GM23338 (cell line): Measurements from ENCODE around the gene SMIM26. TPM values are rescaled to one million over a fixed set of nuclear protein-coding genes. Genes with fewer than 3 reads are reported as not detected.

Experiments used
- ATAC-seq: fragments of 200-7000 bp; cut with Tn5 transposase; 3 replicates; pipeline ENCODE4 v1.9.1; 2020
- DNase-seq: peaks from one replicate; pipeline ENCODE4 v3.0.0-alpha.2; 2015; ENCODE audit warnings: low spot score
- H2AFZ ChIP-seq: fragments of 200-600 bp; sonication (generic); 2 replicates; pipeline ENCODE4 v1.8.0; 2016; ENCODE audit warnings: antibody characterized with exemption, mild to moderate bottlenecking, moderate library complexity
- H3F3A ChIP-seq: fragments of 200-600 bp; sonication (generic); replicated peaks from 2 replicates; pipeline ENCODE4 v1.8.0; 2017; ENCODE audit warnings: antibody characterized with exemption, mixed run types, low read depth
- H3K27ac ChIP-seq: fragments of 200-600 bp; sonication (generic); 2 replicates; pipeline ENCODE4 v1.6.1; 2016; ENCODE audit warnings: low read depth
- H3K27me3 ChIP-seq: fragments of 200-600 bp; sonication (generic); 2 replicates; pipeline ENCODE4 v1.8.0; 2016; ENCODE audit warnings: mild to moderate bottlenecking, mixed run types, moderate library complexity; ENCODE audit not compliant: insufficient read depth
- H3K36me3 ChIP-seq: fragments of 200-600 bp; sonication (generic); 2 replicates; pipeline ENCODE4 v1.8.0; 2016; ENCODE audit warnings: mild to moderate bottlenecking; ENCODE audit not compliant: insufficient read depth
- H3K4me1 ChIP-seq: fragments of 200-600 bp; sonication (generic); 2 replicates; pipeline ENCODE4 v1.8.0; 2016; ENCODE audit warnings: mild to moderate bottlenecking, moderate library complexity; ENCODE audit not compliant: insufficient read depth
- H3K4me2 ChIP-seq: fragments of 200-600 bp; sonication (generic); 2 replicates; pipeline ENCODE4 v1.7.1; 2017; ENCODE audit warnings: mixed run types
- H3K4me3 ChIP-seq: fragments of 200-600 bp; sonication (generic); 2 replicates; pipeline ENCODE4 v1.6.1; 2016; ENCODE audit warnings: mixed run types
- H3K79me2 ChIP-seq: fragments of 200-600 bp; sonication (generic); replicated peaks from 2 replicates; pipeline ENCODE4 v1.8.0; 2017; ENCODE audit warnings: mild to moderate bottlenecking; ENCODE audit not compliant: insufficient read depth
- H3K9me2 ChIP-seq: fragments of 200-600 bp; sonication (generic); 2 replicates; pipeline ENCODE4 v1.8.0; 2017; ENCODE audit not compliant: insufficient read depth
- H4K20me1 ChIP-seq: fragments of 200-600 bp; sonication (generic); replicated peaks from 2 replicates; pipeline ENCODE4 v1.8.0; 2017; ENCODE audit warnings: mild to moderate bottlenecking; ENCODE audit not compliant: insufficient read depth
- H3K27ac Mint-ChIP-seq: 2 replicates; pipeline ENCODE4 v1.8.0; 2020; ENCODE audit warnings: inconsistent platforms, mild to moderate bottlenecking, moderate library complexity, mixed read lengths
- H3K27me3 Mint-ChIP-seq: 3 replicates; pipeline ENCODE4 v1.8.0; 2022; ENCODE audit warnings: low read depth, mild to moderate bottlenecking, moderate library complexity, mixed read lengths, inconsistent platforms; ENCODE audit not compliant: insufficient read depth, poor library complexity
- H3K36me3 Mint-ChIP-seq: 3 replicates; pipeline ENCODE4 v1.8.0; 2021; ENCODE audit warnings: low read depth, mild to moderate bottlenecking, inconsistent platforms, moderate library complexity, mixed read lengths
- H3K4me1 Mint-ChIP-seq: 3 replicates; pipeline ENCODE4 v1.8.0; 2020; ENCODE audit warnings: mild to moderate bottlenecking, inconsistent platforms, mixed read lengths
- H3K4me3 Mint-ChIP-seq: 3 replicates; pipeline ENCODE4 v1.8.0; 2021; ENCODE audit warnings: moderate library complexity, mild to moderate bottlenecking, inconsistent platforms, mixed read lengths
- H3K9me3 Mint-ChIP-seq: 3 replicates; pipeline ENCODE4 v1.8.0; 2020; ENCODE audit warnings: moderate library complexity, mild to moderate bottlenecking, inconsistent platforms, mixed read lengths
- EZH2phosphoT487 ChIP-seq: fragments of 200-600 bp; sonication (generic); IDR thresholded peaks from one replicate; pipeline ENCODE4 v1.8.1; 2018; ENCODE audit warnings: antibody characterized with exemption; ENCODE audit not compliant: unreplicated experiment
- JUNB ChIP-seq: IDR thresholded peaks from one replicate; pipeline ENCODE4 v1.6.1; 2016; ENCODE audit warnings: antibody characterized with exemption; ENCODE audit not compliant: unreplicated experiment
- NANOG ChIP-seq: IDR thresholded peaks from 2 replicates; pipeline ENCODE4 v1.6.1; 2016; ENCODE audit warnings: antibody characterized with exemption, borderline replicate concordance
- ZNF114 ChIP-seq: fragments of 250-450 bp; sonication (Bioruptor Pico); IDR thresholded peaks from 2 replicates; pipeline ENCODE4 v1.5.0; 2020; ENCODE audit warnings: mild to moderate bottlenecking, moderate library complexity
- polyA plus RNA-seq: library from polyadenylated mRNA; unstranded; fragments of >200 nt; fragmentation: Nextera tagmentation; extraction: Ambion mirVana; gene quantifications from 2 replicates; pipeline ENCODE4 v1.2.1, GENCODE V29; 2016
- total RNA-seq: library from RNA; depleted of rRNA; stranded (reverse); fragments of >200 nt; shearing (Covaris generic); gene quantifications from 2 replicates; pipeline ENCODE4 v1.2.3, GENCODE V29; 2014
- TF ChIP-seq, protein P1 (sequence below): fragments of 250-450 bp; sonication (Bioruptor Pico); IDR thresholded peaks from 2 replicates; pipeline ENCODE4 v1.5.0; 2020; ENCODE audit warnings: mild to moderate bottlenecking, moderate library complexity
- TF ChIP-seq, protein P2 (sequence below): IDR thresholded peaks from one replicate; pipeline ENCODE4 v1.6.1; 2018; ENCODE audit warnings: antibody characterized with exemption; ENCODE audit not compliant: unreplicated experiment
- TF ChIP-seq, protein P3 (sequence below), 2 experiments: fragments of 200-600 bp in 1 of 2; sonication (generic) in 1 of 2; conservative IDR thresholded peaks; 2 replicates each; pipeline versions ENCODE4 v1.5.1 to v1.6.1; 2016 to 2017; ENCODE audit warnings: antibody characterized with exemption in 2 of 2, low read depth in 2 of 2, mild to moderate bottlenecking in 2 of 2, moderate library complexity in 1 of 2

Gene SMIM26
- total and polyA plus RNA-seq, 2 experiments from 2014 or later = 94.3 to 308 TPM

DNA sequence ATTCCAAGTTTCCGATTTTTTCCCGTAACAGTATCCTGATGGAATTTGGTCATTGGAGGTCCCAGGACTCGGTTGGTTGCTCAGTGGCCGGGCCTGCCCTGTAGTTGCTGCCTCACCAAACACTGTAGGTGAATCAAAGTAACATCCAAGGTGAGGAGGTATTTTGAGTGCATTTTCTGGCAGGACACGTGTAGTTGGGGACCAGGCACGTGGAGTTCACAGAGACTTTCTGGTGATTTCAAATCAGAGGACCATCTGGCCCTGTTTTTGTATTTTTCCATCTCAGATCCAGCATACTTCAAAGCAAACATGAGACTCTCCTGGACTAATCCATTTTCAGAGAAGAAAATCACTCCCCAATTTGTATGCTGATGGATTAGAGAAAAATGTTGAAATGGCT lies 10.7 kb downstream of the SMIM26 start (continued):
- TF ChIP-seq, protein P1, sequence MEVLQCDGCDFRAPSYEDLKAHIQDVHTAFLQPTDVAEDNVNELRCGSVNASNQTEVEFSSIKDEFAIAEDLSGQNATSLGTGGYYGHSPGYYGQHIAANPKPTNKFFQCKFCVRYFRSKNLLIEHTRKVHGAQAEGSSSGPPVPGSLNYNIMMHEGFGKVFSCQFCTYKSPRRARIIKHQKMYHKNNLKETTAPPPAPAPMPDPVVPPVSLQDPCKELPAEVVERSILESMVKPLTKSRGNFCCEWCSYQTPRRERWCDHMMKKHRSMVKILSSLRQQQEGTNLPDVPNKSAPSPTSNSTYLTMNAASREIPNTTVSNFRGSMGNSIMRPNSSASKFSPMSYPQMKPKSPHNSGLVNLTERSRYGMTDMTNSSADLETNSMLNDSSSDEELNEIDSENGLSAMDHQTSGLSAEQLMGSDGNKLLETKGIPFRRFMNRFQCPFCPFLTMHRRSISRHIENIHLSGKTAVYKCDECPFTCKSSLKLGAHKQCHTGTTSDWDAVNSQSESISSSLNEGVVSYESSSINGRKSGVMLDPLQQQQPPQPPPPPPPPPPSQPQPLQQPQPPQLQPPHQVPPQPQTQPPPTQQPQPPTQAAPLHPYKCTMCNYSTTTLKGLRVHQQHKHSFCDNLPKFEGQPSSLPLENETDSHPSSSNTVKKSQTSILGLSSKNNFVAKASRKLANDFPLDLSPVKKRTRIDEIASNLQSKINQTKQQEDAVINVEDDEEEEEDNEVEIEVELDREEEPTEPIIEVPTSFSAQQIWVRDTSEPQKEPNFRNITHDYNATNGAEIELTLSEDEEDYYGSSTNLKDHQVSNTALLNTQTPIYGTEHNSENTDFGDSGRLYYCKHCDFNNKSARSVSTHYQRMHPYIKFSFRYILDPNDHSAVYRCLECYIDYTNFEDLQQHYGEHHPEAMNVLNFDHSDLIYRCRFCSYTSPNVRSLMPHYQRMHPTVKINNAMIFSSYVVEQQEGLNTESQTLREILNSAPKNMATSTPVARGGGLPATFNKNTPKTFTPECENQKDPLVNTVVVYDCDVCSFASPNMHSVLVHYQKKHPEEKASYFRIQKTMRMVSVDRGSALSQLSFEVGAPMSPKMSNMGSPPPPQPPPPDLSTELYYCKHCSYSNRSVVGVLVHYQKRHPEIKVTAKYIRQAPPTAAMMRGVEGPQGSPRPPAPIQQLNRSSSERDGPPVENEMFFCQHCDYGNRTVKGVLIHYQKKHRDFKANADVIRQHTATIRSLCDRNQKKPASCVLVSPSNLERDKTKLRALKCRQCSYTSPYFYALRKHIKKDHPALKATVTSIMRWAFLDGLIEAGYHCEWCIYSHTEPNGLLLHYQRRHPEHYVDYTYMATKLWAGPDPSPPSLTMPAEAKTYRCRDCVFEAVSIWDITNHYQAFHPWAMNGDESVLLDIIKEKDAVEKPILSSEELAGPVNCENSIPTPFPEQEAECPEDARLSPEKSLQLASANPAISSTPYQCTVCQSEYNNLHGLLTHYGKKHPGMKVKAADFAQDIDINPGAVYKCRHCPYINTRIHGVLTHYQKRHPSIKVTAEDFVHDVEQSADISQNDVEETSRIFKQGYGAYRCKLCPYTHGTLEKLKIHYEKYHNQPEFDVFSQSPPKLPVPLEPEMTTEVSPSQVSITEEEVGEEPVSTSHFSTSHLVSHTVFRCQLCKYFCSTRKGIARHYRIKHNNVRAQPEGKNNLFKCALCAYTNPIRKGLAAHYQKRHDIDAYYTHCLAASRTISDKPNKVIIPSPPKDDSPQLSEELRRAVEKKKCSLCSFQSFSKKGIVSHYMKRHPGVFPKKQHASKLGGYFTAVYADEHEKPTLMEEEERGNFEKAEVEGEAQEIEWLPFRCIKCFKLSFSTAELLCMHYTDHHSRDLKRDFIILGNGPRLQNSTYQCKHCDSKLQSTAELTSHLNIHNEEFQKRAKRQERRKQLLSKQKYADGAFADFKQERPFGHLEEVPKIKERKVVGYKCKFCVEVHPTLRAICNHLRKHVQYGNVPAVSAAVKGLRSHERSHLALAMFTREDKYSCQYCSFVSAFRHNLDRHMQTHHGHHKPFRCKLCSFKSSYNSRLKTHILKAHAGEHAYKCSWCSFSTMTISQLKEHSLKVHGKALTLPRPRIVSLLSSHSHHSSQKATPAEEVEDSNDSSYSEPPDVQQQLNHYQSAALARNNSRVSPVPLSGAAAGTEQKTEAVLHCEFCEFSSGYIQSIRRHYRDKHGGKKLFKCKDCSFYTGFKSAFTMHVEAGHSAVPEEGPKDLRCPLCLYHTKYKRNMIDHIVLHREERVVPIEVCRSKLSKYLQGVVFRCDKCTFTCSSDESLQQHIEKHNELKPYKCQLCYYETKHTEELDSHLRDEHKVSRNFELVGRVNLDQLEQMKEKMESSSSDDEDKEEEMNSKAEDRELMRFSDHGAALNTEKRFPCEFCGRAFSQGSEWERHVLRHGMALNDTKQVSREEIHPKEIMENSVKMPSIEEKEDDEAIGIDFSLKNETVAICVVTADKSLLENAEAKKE (CRISPR knock-in tag) = no peak

DNA sequence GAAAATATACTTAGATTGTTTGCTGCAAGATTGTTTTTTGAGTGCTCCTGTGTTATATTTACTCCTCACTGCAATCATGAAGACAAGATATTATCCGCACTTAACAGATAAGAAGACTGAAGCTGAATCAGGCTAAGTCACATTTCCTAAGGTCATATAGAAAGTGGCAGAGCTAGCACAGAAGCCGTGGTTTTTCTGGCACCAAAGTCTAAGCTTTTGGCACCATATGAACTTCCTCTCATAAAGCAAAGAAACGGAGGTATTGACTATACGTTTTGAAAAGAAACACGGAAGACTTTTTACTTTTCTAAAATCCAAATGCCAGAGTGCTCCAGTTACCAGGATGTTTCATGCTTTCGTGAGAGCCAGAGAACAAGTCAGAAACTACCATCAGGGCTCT lies 11.3 kb downstream of the SMIM26 start:
- Mint-ChIP-seq H3K27me3 (peaks cover 6% of the 10 kb centered on the region), H3K4me3 (no peak overlapping the region), H3K4me1 (no peaks in the 10 kb centered on the region), H3K9me3 (no peaks in the 10 kb centered on the region), H3K36me3 (no peaks in the 10 kb centered on the region), H3K27ac (no peak overlapping the region)
- H3K79me2 ChIP-seq = no peaks in the 10 kb centered on the region
- no peak overlapping the region for H3K27ac ChIP-seq
- no peak for DNase-seq
- H2AFZ ChIP-seq = no peak overlapping the region
- no peaks in the 10 kb centered on the region for H3K4me1 ChIP-seq
- no peak for ATAC-seq
- no peaks in the 10 kb centered on the region for H3K9me2 ChIP-seq
- H3K36me3 ChIP-seq = no peaks in the 10 kb centered on the region
- no peaks in the 10 kb centered on the region for H3F3A ChIP-seq
- no peak overlapping the region for H3K4me2 ChIP-seq
- no peak overlapping the region for H3K4me3 ChIP-seq
- no peaks in the 10 kb centered on the region for H4K20me1 ChIP-seq
- no peaks in the 10 kb centered on the region for H3K27me3 ChIP-seq
- TF ChIP-seq JUNB (no peak), NANOG (no peak), ZNF114 (CRISPR knock-in tag) (no peak), EZH2phosphoT487 (no peak)
- TF ChIP-seq, protein P2, sequence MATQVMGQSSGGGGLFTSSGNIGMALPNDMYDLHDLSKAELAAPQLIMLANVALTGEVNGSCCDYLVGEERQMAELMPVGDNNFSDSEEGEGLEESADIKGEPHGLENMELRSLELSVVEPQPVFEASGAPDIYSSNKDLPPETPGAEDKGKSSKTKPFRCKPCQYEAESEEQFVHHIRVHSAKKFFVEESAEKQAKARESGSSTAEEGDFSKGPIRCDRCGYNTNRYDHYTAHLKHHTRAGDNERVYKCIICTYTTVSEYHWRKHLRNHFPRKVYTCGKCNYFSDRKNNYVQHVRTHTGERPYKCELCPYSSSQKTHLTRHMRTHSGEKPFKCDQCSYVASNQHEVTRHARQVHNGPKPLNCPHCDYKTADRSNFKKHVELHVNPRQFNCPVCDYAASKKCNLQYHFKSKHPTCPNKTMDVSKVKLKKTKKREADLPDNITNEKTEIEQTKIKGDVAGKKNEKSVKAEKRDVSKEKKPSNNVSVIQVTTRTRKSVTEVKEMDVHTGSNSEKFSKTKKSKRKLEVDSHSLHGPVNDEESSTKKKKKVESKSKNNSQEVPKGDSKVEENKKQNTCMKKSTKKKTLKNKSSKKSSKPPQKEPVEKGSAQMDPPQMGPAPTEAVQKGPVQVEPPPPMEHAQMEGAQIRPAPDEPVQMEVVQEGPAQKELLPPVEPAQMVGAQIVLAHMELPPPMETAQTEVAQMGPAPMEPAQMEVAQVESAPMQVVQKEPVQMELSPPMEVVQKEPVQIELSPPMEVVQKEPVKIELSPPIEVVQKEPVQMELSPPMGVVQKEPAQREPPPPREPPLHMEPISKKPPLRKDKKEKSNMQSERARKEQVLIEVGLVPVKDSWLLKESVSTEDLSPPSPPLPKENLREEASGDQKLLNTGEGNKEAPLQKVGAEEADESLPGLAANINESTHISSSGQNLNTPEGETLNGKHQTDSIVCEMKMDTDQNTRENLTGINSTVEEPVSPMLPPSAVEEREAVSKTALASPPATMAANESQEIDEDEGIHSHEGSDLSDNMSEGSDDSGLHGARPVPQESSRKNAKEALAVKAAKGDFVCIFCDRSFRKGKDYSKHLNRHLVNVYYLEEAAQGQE = no peak
- TF ChIP-seq, protein P3, sequence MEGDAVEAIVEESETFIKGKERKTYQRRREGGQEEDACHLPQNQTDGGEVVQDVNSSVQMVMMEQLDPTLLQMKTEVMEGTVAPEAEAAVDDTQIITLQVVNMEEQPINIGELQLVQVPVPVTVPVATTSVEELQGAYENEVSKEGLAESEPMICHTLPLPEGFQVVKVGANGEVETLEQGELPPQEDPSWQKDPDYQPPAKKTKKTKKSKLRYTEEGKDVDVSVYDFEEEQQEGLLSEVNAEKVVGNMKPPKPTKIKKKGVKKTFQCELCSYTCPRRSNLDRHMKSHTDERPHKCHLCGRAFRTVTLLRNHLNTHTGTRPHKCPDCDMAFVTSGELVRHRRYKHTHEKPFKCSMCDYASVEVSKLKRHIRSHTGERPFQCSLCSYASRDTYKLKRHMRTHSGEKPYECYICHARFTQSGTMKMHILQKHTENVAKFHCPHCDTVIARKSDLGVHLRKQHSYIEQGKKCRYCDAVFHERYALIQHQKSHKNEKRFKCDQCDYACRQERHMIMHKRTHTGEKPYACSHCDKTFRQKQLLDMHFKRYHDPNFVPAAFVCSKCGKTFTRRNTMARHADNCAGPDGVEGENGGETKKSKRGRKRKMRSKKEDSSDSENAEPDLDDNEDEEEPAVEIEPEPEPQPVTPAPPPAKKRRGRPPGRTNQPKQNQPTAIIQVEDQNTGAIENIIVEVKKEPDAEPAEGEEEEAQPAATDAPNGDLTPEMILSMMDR (conservative IDR thresholded peaks at IDR 0.05; ENCODE audit: low read depth in 2 of 2) = no peak
